ENCODE data around the gene DRD4.
"Not testable (repeated sequence)": the region's sequence is repeated elsewhere in the genome, so short reads cannot be mapped to it uniquely, and the experiment has no call there.

The DRD4 gene

GRCh38 chr11:643849-644738 lies 7.0 kb downstream of the DRD4 start:
- no peak for DNase-seq (ENCODE audit: low read depth)

- DNase-seq (ENCODE audit: low read depth) = no peak
Measured at GRCh38 chr11:645536-645935, 8.5 kb downstream of the DRD4 start.

- DNase-seq (ENCODE audit: low read depth) = no peak
Measured at GRCh38 chr11:646214-646613, 9.1 kb downstream of the DRD4 start.

- not testable (repeated sequence) for DNase-seq (ENCODE audit: low read depth)
Measured at GRCh38 chr11:647672-648158, 10.6 kb downstream of the DRD4 start.

- DNase-seq (ENCODE audit: low read depth) = no peak
Measured at GRCh38 chr11:650482-650881, 13.4 kb downstream of the DRD4 start.

GRCh38 chr11:653136-653535 lies 16.1 kb downstream of the DRD4 start:
- DNase-seq (ENCODE audit: low read depth) = not testable (repeated sequence)

- no peak for DNase-seq (ENCODE audit: low read depth)
Measured at GRCh38 chr11:653837-654236, 16.8 kb downstream of the DRD4 start.

- not testable (repeated sequence) for DNase-seq (ENCODE audit: low read depth)
Measured at GRCh38 chr11:654444-654843, 17.4 kb downstream of the DRD4 start.

- DNase-seq (ENCODE audit: low read depth) = no peak
Measured at GRCh38 chr11:655036-655726, 18.1 kb downstream of the DRD4 start.

GRCh38 chr11:656426-656825 lies 19.4 kb downstream of the DRD4 start:
- no peak for DNase-seq (ENCODE audit: low read depth)

- DNase-seq (ENCODE audit: low read depth) = no peak
Measured at GRCh38 chr11:656866-657265, 19.8 kb downstream of the DRD4 start.

GRCh38 chr11:657691-658126 lies 20.6 kb downstream of the DRD4 start:
- no peak for DNase-seq (ENCODE audit: low read depth)

- DNase-seq (ENCODE audit: low read depth) = no peak
Measured at GRCh38 chr11:659532-660085, 22.5 kb downstream of the DRD4 start.

GRCh38 chr11:660281-660680 lies 23.2 kb downstream of the DRD4 start:
- no peak for DNase-seq (ENCODE audit: low read depth)

GRCh38 chr11:660681-661444 lies 23.8 kb downstream of the DRD4 start:
- no peak for DNase-seq (ENCODE audit: low read depth)

- DNase-seq (ENCODE audit: low read depth) = peak; percentile 31
Measured at GRCh38 chr11:662689-663274, 25.7 kb downstream of the DRD4 start.

GRCh38 chr11:665062-665703 lies 28.1 kb downstream of the DRD4 start:
- no peak for DNase-seq (ENCODE audit: low read depth)

- no peak for DNase-seq (ENCODE audit: low read depth)
Measured at GRCh38 chr11:665704-666281, 28.7 kb downstream of the DRD4 start.

- DNase-seq (ENCODE audit: low read depth) = no peak
Measured at GRCh38 chr11:673866-674265, 36.8 kb downstream of the DRD4 start.

- DNase-seq (ENCODE audit: low read depth) = no peak
Measured at GRCh38 chr11:674406-674805, 37.3 kb downstream of the DRD4 start.

GRCh38 chr11:678297-678696 lies 41.2 kb downstream of the DRD4 start:
- no peak for DNase-seq (ENCODE audit: low read depth)
